IMR-90 (cell line): ENCODE results near the gene VAMP5. TPM values are rescaled to one million over a fixed set of nuclear protein-coding genes. Genes with fewer than 3 reads are reported as not detected.

Source experiments
- ATAC-seq: fragments of 200-7000 bp; cut with Tn5 transposase; 2 replicates; pipeline ENCODE4 v1.9.1; 2020; ENCODE audit warnings: low read depth, mild to moderate bottlenecking, moderate library complexity
- BruUV-seq: library from RNA; stranded (reverse); fragments of 400-500 nt; replicated peaks from 2 replicates; lab custom pipeline; 2021; lab: Mats Ljungman, UMichigan
- CTCF ChIA-PET: fragments of 300-600 bp; formaldehyde crosslinking; extraction: SDS; loops from one replicate; lab custom pipeline; 2021; ENCODE audit warnings: antibody characterized with exemption; lab: Yijun Ruan, JAX
- POLR2A ChIA-PET: fragments of 300-600 bp; sonication (Branson Sonifier 250); formaldehyde crosslinking; loops from one replicate; lab custom pipeline; 2022; ENCODE audit warnings: antibody characterized with exemption; ENCODE audit not compliant: unreplicated experiment; lab: Charles Lee
- DNase-seq: peaks from one replicate; pipeline ENCODE4 v3.0.0; 2013
- H2AFZ ChIP-seq: replicated peaks from 2 replicates; pipeline ENCODE3; 2013; ENCODE audit warnings: low read length, mild to moderate bottlenecking; ENCODE audit not compliant: poor library complexity
- H2AK5ac ChIP-seq: 2 replicates; pipeline ENCODE4 v1.6.1; 2013; ENCODE audit warnings: low read depth, low read length, inconsistent platforms
- H2AK9ac ChIP-seq: replicated peaks from 2 replicates; pipeline ENCODE3; 2013; ENCODE audit warnings: mild to moderate bottlenecking, low read depth, low read length, moderate library complexity; ENCODE audit not compliant: poor library complexity
- H2BK120ac ChIP-seq: 2 replicates; pipeline ENCODE4 v1.6.1; 2013; ENCODE audit warnings: low read depth, low read length, inconsistent platforms
- H2BK15ac ChIP-seq: 3 replicates; pipeline ENCODE4 v1.6.1; 2013; ENCODE audit warnings: low read depth, low read length, inconsistent platforms
- H2BK20ac ChIP-seq: 2 replicates; pipeline ENCODE4 v1.6.1; 2013; ENCODE audit warnings: low read depth, mild to moderate bottlenecking, inconsistent platforms, low read length, moderate library complexity
- H2BK5ac ChIP-seq: 2 replicates; pipeline ENCODE4 v1.6.1; 2013; ENCODE audit warnings: mild to moderate bottlenecking, low read depth, low read length, inconsistent platforms; ENCODE audit not compliant: poor library complexity, severe bottlenecking
- H3K14ac ChIP-seq: replicated peaks from 2 replicates; pipeline ENCODE4 v1.6.1; 2013; ENCODE audit warnings: low read depth, low read length, inconsistent platforms
- H3K18ac ChIP-seq: 2 replicates; pipeline ENCODE4 v1.6.1; 2013; ENCODE audit warnings: low read depth, low read length, control low read depth
- H3K23ac ChIP-seq: 2 replicates; pipeline ENCODE4 v1.6.1; 2013; ENCODE audit warnings: low read depth, low read length, inconsistent platforms
- H3K27ac ChIP-seq: 2 replicates; pipeline ENCODE4 v1.5.1; 2013; ENCODE audit warnings: mild to moderate bottlenecking, control low read depth, low read length; ENCODE audit not compliant: insufficient read depth
- H3K27me3 ChIP-seq: 2 replicates; pipeline ENCODE4 v1.6.1; 2013; ENCODE audit warnings: low read length; ENCODE audit not compliant: control insufficient read depth, insufficient read depth
- H3K36me3 ChIP-seq: 2 replicates; pipeline ENCODE4 v1.6.1; 2013; ENCODE audit warnings: low read length, mixed read lengths; ENCODE audit not compliant: control insufficient read depth, insufficient read depth
- H3K4ac ChIP-seq: 2 replicates; pipeline ENCODE4 v1.6.1; 2013; ENCODE audit warnings: low read depth, low read length, inconsistent platforms
- H3K4me1 ChIP-seq: 2 replicates; pipeline ENCODE4 v1.6.1; 2013; ENCODE audit warnings: low read length, mixed read lengths; ENCODE audit not compliant: control insufficient read depth, insufficient read depth
- H3K4me2 ChIP-seq: 2 replicates; pipeline ENCODE4 v1.6.1; 2013; ENCODE audit warnings: low read depth, mild to moderate bottlenecking, control low read depth, low read length, moderate library complexity
- H3K4me3 ChIP-seq: 2 replicates; pipeline ENCODE4 v1.5.1; 2013; ENCODE audit warnings: low read depth, mild to moderate bottlenecking, control low read depth, low read length, moderate library complexity; ENCODE audit not compliant: insufficient read depth
- H3K56ac ChIP-seq: 2 replicates; pipeline ENCODE4 v1.6.1; 2013; ENCODE audit warnings: low read length, inconsistent platforms; ENCODE audit not compliant: insufficient read depth; ENCODE audit errors: extremely low read depth
- H3K79me1 ChIP-seq, 2 experiments: 2 replicates each; pipeline ENCODE4 v1.6.1; 2013; ENCODE audit warnings: low read length in 2 of 2, inconsistent platforms in 1 of 2, low read depth in 1 of 2
- H3K9ac ChIP-seq: 2 replicates; pipeline ENCODE4 v1.6.1; 2013; ENCODE audit warnings: low read depth, low read length, control low read depth
- H3K9me1 ChIP-seq: 2 replicates; pipeline ENCODE4 v1.6.1; 2013; ENCODE audit warnings: low read length, inconsistent platforms; ENCODE audit not compliant: insufficient read depth
- H3K9me3 ChIP-seq: 2 replicates; pipeline ENCODE4 v1.6.1; 2013; ENCODE audit warnings: low read length; ENCODE audit not compliant: control insufficient read depth, insufficient read depth
- H4K20me1 ChIP-seq: 2 replicates; pipeline ENCODE4 v1.6.1; 2013; ENCODE audit warnings: low read length, inconsistent platforms; ENCODE audit not compliant: insufficient read depth
- H4K5ac ChIP-seq: 2 replicates; pipeline ENCODE4 v1.6.1; 2013; ENCODE audit warnings: mild to moderate bottlenecking, low read depth, low read length, control low read depth
- H4K8ac ChIP-seq, 2 experiments: 2 replicates each; pipeline ENCODE4 v1.6.1; 2013; ENCODE audit warnings: low read depth in 2 of 2, low read length in 2 of 2, control low read depth in 1 of 2, inconsistent platforms in 1 of 2
- H4K91ac ChIP-seq: 2 replicates; pipeline ENCODE4 v1.6.1; 2013; ENCODE audit warnings: low read depth, low read length, inconsistent platforms; ENCODE audit not compliant: insufficient read depth
- CTCF ChIP-seq: conservative IDR thresholded peaks from 2 replicates; pipeline ENCODE4 v1.5.1; 2012; ENCODE audit warnings: mild to moderate bottlenecking, low read depth, low read length, improper control_type of control experiment
- ELK1 ChIP-seq: fragments of 150-350 bp; IDR thresholded peaks from 2 replicates; pipeline ENCODE4 v1.6.1; 2016; ENCODE audit warnings: low read depth, mild to moderate bottlenecking, low read length, moderate library complexity, borderline replicate concordance
- FOS ChIP-seq: fragments of 150-350 bp; IDR thresholded peaks from 2 replicates; pipeline ENCODE4 v1.6.1; 2016; ENCODE audit warnings: low read depth, low read length
- MAFK ChIP-seq: IDR thresholded peaks from 2 replicates; pipeline ENCODE4 v1.6.1; 2012; ENCODE audit warnings: low read depth, low read length, improper control_type of control experiment
- MAZ ChIP-seq: IDR thresholded peaks from 2 replicates; pipeline ENCODE4 v1.6.1; 2012; ENCODE audit warnings: low read depth, mild to moderate bottlenecking, low read length, improper control_type of control experiment, moderate library complexity, borderline replicate concordance
- NFE2L2 ChIP-seq: fragments of 150-350 bp; IDR thresholded peaks from 2 replicates; pipeline ENCODE4 v1.6.1; 2016; ENCODE audit warnings: low read depth, mild to moderate bottlenecking, low read length
- WGBS, 2 experiments: methylation state at CpG; one replicate each; pipeline versions ENCODE4 v1.1.5 to v1.1.7; 2013; ENCODE audit warnings: missing lambda C conversion rate in 2 of 2; ENCODE audit not compliant: insufficient read length in 1 of 2; ENCODE audit errors: extremely low coverage in 2 of 2; 5-methylcytosine and 5-hydroxymethylcytosine counted together
- dilution Hi-C: fragments of 300-500 bp; cut with HindIII; formaldehyde crosslinking; loops from one replicate; pipeline ENCODE4 v1.14.3; 2018; ENCODE audit warnings: low sequenced_read_pairs; ENCODE audit not compliant: unreplicated experiment
- in situ Hi-C: fragments of 300-500 bp; cut with MboI; formaldehyde crosslinking; loops from 3 replicates; pipeline ENCODE4 v1.14.3; 2019; ENCODE audit warnings: low sequenced_read_pairs, inconsistent platforms, mixed read lengths
- intact Hi-C: fragments of 100-400 bp; cut with micrococcal nuclease; formaldehyde crosslinking; loops from 2 replicates; pipeline ENCODE4 v1.10.0; 2022
- polyA plus RNA-seq, 3 experiments: library from polyadenylated mRNA; depleted of rRNA; stranded (reverse); fragments of >200 nt; gene quantifications; 2 replicates each; pipeline ENCODE4 v1.2.3, GENCODE V29; 2012; ENCODE audit warnings: low replicate concordance in 1 of 3
- total RNA-seq: library from RNA; depleted of rRNA; stranded (reverse); fragments of >200 nt; gene quantifications from 2 replicates; pipeline ENCODE4 v1.2.3, GENCODE V29; 2012

The VAMP5 gene
- total and polyA plus RNA-seq, 2 of the 4 experiments (the other 2 are of a cell fraction): 13.8 to 103 TPM

GRCh38 chr2:85600951-85601770 lies 16.9 kb downstream of the VAMP5 start:
- H3K79me1 ChIP-seq: peaks cover 21 to 68% of the 10 kb centered on the region in 2 experiments; a peak in 3 of 4 replicates
- peak overlapping the region; percentile 96 for H2AK9ac ChIP-seq
- no peak overlapping the region for H4K91ac ChIP-seq
- CTCF ChIA-PET: no interaction called here
- H3K4me1 ChIP-seq: peaks cover 25% of the 10 kb centered on the region
- H2BK20ac ChIP-seq: no peak overlapping the region
- no peak overlapping the region; the same call in 1 of the 2 replicates for H3K14ac ChIP-seq
- peak overlapping the region; percentile 77 for H3K4me2 ChIP-seq
- peak overlapping the region; percentile 82; the same call in 1 of the 2 replicates for H3K9ac ChIP-seq
- peak overlapping the region; percentile 97 for H3K23ac ChIP-seq
- H2BK5ac ChIP-seq: peak overlapping the region; percentile 41
- in situ Hi-C loops: no loop called here
- H3K56ac ChIP-seq: no peak overlapping the region
- peaks cover 24% of the 10 kb centered on the region for H4K20me1 ChIP-seq
- no peak overlapping the region for H2BK120ac ChIP-seq
- no peak overlapping the region for H4K5ac ChIP-seq
- peak overlapping the region; percentile 99 for H3K4me3 ChIP-seq
- dilution Hi-C loops: no loop called here
- no peak for DNase-seq
- 60% methylated on average over 2 of the region's 6 CpGs; no CpG with 5 or more reads in 1 of the 2 experiments for WGBS, 2 experiments
- intact Hi-C loops: loop anchor here (5.0 kb wide), 1 partner anchor 39 kb away; the partner anchor contains the start of gene GGCX
- no peak for TF ChIP-seq NFE2L2
- no peak for TF ChIP-seq CTCF
- no peak for TF ChIP-seq MAZ
- no peak for TF ChIP-seq FOS
- TF ChIP-seq ELK1: no peak
- TF ChIP-seq MAFK: no peak
- H3K9me1 ChIP-seq: peaks cover 27% of the 10 kb centered on the region
- H2AFZ ChIP-seq: peak overlapping the region; percentile 94
- no peak for ATAC-seq
- H3K18ac ChIP-seq: no peak overlapping the region
- peaks cover 26% of the 10 kb centered on the region for H3K36me3 ChIP-seq
- H4K8ac ChIP-seq: peak overlapping the region in 1 of 2 experiments; percentile 67; a peak in 1 of 4 replicates
- H3K27ac ChIP-seq: no peak overlapping the region; the same call in 1 of the 2 replicates
- no peaks in the 10 kb centered on the region for H3K9me3 ChIP-seq
- peak overlapping the region; percentile 80; the same call in 1 of the 2 replicates for H3K4ac ChIP-seq
- no peaks in the 10 kb centered on the region for H3K27me3 ChIP-seq
- BruUV-seq: no TSS peak
- H2BK15ac ChIP-seq: no peak overlapping the region
- POLR2A ChIA-PET: no interaction called here
- H2AK5ac ChIP-seq: peak overlapping the region; percentile 85
